ENCODE data around the gene SMG6.

The SMG6 gene

GRCh38 chr17:2194889-2195335, 108.7 kb downstream of the SMG6 start:
- no peak overlapping the region for H3K9ac ChIP-seq (ENCODE audit: low read depth, low read length, poor library complexity)
- H3K23ac ChIP-seq (ENCODE audit: low read depth, low read length, poor library complexity): no peak overlapping the region
- WGBS, 2 donors (ENCODE audit: extremely low coverage in 2 of 2, insufficient read length in 2 of 2, insufficient replicate concordance in 1 of 2): no CpG with 5 or more reads among the region's 5 CpGs
- H2BK5ac ChIP-seq (ENCODE audit: low read length): no peak overlapping the region
- no peak for DNase-seq (ENCODE audit: low spot score)
- H3K14ac ChIP-seq (ENCODE audit: low read length): no peak overlapping the region
- H3K4me2 ChIP-seq (ENCODE audit: insufficient read depth, low read length, poor library complexity, severe bottlenecking): no peak overlapping the region
- no peak overlapping the region for H2AFZ ChIP-seq (ENCODE audit: low read length)
- peaks cover 0 to 6% of the 10 kb centered on the region in 2 donors for H3K4me1 ChIP-seq (ENCODE audit: control insufficient read depth in 2 of 2, insufficient read depth in 1 of 2, low read depth in 1 of 2, low read length in 2 of 2)
- H3K79me1 ChIP-seq (ENCODE audit: low read depth, low read length): no peaks in the 10 kb centered on the region
- H3K9me3 ChIP-seq (replicated peaks in 1 of 2; ENCODE audit: control insufficient read depth in 2 of 2, insufficient read depth in 1 of 2, low read depth in 1 of 2, low read length in 2 of 2): peaks cover 0 to 6% of the 10 kb centered on the region in 2 donors
- H3K4me3 ChIP-seq (ENCODE audit: low read length in 2 of 2): no peak overlapping the region
- H2BK120ac ChIP-seq (ENCODE audit: low read depth, low read length): no peak overlapping the region
- H2AK5ac ChIP-seq (ENCODE audit: low read depth, low read length): no peak overlapping the region
- H3K27ac ChIP-seq (replicated peaks; ENCODE audit: low read length): no peak overlapping the region
- no peak overlapping the region for H3K4ac ChIP-seq (ENCODE audit: low read length)
- no peak overlapping the region for H2BK15ac ChIP-seq (ENCODE audit: low read length)
- peaks cover 6 to 49% of the 10 kb centered on the region in 2 donors for H3K36me3 ChIP-seq (replicated peaks in 1 of 2; ENCODE audit: control insufficient read depth in 2 of 2, insufficient read depth in 2 of 2, low read length in 2 of 2)
- H3K18ac ChIP-seq (ENCODE audit: low read length): no peak overlapping the region
- no peaks in the 10 kb centered on the region for H3K27me3 ChIP-seq (ENCODE audit: control insufficient read depth in 3 of 3, insufficient read depth in 3 of 3, low read depth in 1 of 3, low read length in 3 of 3)
- no peak overlapping the region for H2BK12ac ChIP-seq (ENCODE audit: low read length)
- no peak overlapping the region for H4K91ac ChIP-seq (ENCODE audit: low read depth, low read length, poor library complexity)
- no peak overlapping the region for H4K8ac ChIP-seq (ENCODE audit: low read depth, low read length)

- H3K79me1 ChIP-seq (ENCODE audit: low read depth, low read length): no peaks in the 10 kb centered on the region
- H4K8ac ChIP-seq (ENCODE audit: low read depth, low read length): no peak overlapping the region
- H3K23ac ChIP-seq (ENCODE audit: low read depth, low read length, poor library complexity): no peak overlapping the region
- DNase-seq (ENCODE audit: low spot score): no peak
- peaks cover 6 to 72% of the 10 kb centered on the region in 2 donors for H3K36me3 ChIP-seq (replicated peaks in 1 of 2; ENCODE audit: control insufficient read depth in 2 of 2, insufficient read depth in 2 of 2, low read length in 2 of 2)
- no peak overlapping the region for H3K9ac ChIP-seq (ENCODE audit: low read depth, low read length, poor library complexity)
- H3K4me1 ChIP-seq (ENCODE audit: control insufficient read depth in 2 of 2, insufficient read depth in 1 of 2, low read depth in 1 of 2, low read length in 2 of 2): peaks cover 0 to 6% of the 10 kb centered on the region in 2 donors
- H3K18ac ChIP-seq (ENCODE audit: low read length): no peak overlapping the region
- H2BK12ac ChIP-seq (ENCODE audit: low read length): no peak overlapping the region
- H2BK15ac ChIP-seq (ENCODE audit: low read length): no peak overlapping the region
- H2BK120ac ChIP-seq (ENCODE audit: low read depth, low read length): no peak overlapping the region
- H3K27ac ChIP-seq (replicated peaks; ENCODE audit: low read length): no peak overlapping the region
- H3K4ac ChIP-seq (ENCODE audit: low read length): no peak overlapping the region
- no CpG with 5 or more reads among the region's 7 CpGs for WGBS, 2 donors (ENCODE audit: extremely low coverage in 2 of 2, insufficient read length in 2 of 2, insufficient replicate concordance in 1 of 2)
- no peak overlapping the region for H2BK5ac ChIP-seq (ENCODE audit: low read length)
- H3K9me3 ChIP-seq (replicated peaks in 1 of 2; ENCODE audit: control insufficient read depth in 2 of 2, insufficient read depth in 1 of 2, low read depth in 1 of 2, low read length in 2 of 2): peaks cover 0 to 6% of the 10 kb centered on the region in 2 donors
- H3K4me3 ChIP-seq (ENCODE audit: low read length in 2 of 2): no peak overlapping the region
- no peak overlapping the region for H3K14ac ChIP-seq (ENCODE audit: low read length)
- H2AFZ ChIP-seq (ENCODE audit: low read length): no peak overlapping the region
- H3K27me3 ChIP-seq (ENCODE audit: control insufficient read depth in 3 of 3, insufficient read depth in 3 of 3, low read depth in 1 of 3, low read length in 3 of 3): no peaks in the 10 kb centered on the region
- H3K4me2 ChIP-seq (ENCODE audit: insufficient read depth, low read length, poor library complexity, severe bottlenecking): no peak overlapping the region
- no peak overlapping the region for H4K91ac ChIP-seq (ENCODE audit: low read depth, low read length, poor library complexity)
- H2AK5ac ChIP-seq (ENCODE audit: low read depth, low read length): no peak overlapping the region
These were observed 111.1 kb downstream of the SMG6 start for GRCh38 chr17:2192367-2193057.

- H3K4me3 ChIP-seq (ENCODE audit: low read length in 2 of 2): no peak overlapping the region
- H2BK5ac ChIP-seq (ENCODE audit: low read length): no peak overlapping the region
- H2AFZ ChIP-seq (ENCODE audit: low read length): no peak overlapping the region
- H2BK12ac ChIP-seq (ENCODE audit: low read length): no peak overlapping the region
- H2BK15ac ChIP-seq (ENCODE audit: low read length): no peak overlapping the region
- no peak overlapping the region for H3K27ac ChIP-seq (replicated peaks; ENCODE audit: low read length)
- no peak overlapping the region for H3K23ac ChIP-seq (ENCODE audit: low read depth, low read length, poor library complexity)
- H3K79me1 ChIP-seq (ENCODE audit: low read depth, low read length): no peaks in the 10 kb centered on the region
- peak overlapping the region; percentile 13 for H3K18ac ChIP-seq (ENCODE audit: low read length)
- H3K4me2 ChIP-seq (ENCODE audit: insufficient read depth, low read length, poor library complexity, severe bottlenecking): no peak overlapping the region
- no peak overlapping the region for H2AK5ac ChIP-seq (ENCODE audit: low read depth, low read length)
- no peak overlapping the region for H4K91ac ChIP-seq (ENCODE audit: low read depth, low read length, poor library complexity)
- no peak overlapping the region for H2BK120ac ChIP-seq (ENCODE audit: low read depth, low read length)
- H3K9me3 ChIP-seq (replicated peaks in 1 of 2; ENCODE audit: control insufficient read depth in 2 of 2, insufficient read depth in 1 of 2, low read depth in 1 of 2, low read length in 2 of 2): peaks cover 0 to 6% of the 10 kb centered on the region in 2 donors
- H3K14ac ChIP-seq (ENCODE audit: low read length): no peak overlapping the region
- DNase-seq (ENCODE audit: low spot score): no peak
- no peak overlapping the region for H3K9ac ChIP-seq (ENCODE audit: low read depth, low read length, poor library complexity)
- H3K4ac ChIP-seq (ENCODE audit: low read length): no peak overlapping the region
- no peak overlapping the region for H4K8ac ChIP-seq (ENCODE audit: low read depth, low read length)
- no CpG with 5 or more reads among the region's 9 CpGs for WGBS, 2 donors (ENCODE audit: extremely low coverage in 2 of 2, insufficient read length in 2 of 2, insufficient replicate concordance in 1 of 2)
- no peaks in the 10 kb centered on the region for H3K27me3 ChIP-seq (ENCODE audit: control insufficient read depth in 3 of 3, insufficient read depth in 3 of 3, low read depth in 1 of 3, low read length in 3 of 3)
- H3K4me1 ChIP-seq (ENCODE audit: control insufficient read depth in 2 of 2, insufficient read depth in 1 of 2, low read depth in 1 of 2, low read length in 2 of 2): peaks cover 0 to 6% of the 10 kb centered on the region in 2 donors
- peaks cover 8 to 79% of the 10 kb centered on the region in 2 donors for H3K36me3 ChIP-seq (replicated peaks in 1 of 2; ENCODE audit: control insufficient read depth in 2 of 2, insufficient read depth in 2 of 2, low read length in 2 of 2)
These were observed 111.8 kb downstream of the SMG6 start for GRCh38 chr17:2191785-2192184.

- Histone ChIP-seq H2BK15ac (ENCODE audit: low read length) (no peak overlapping the region), H2BK5ac (ENCODE audit: low read length) (no peak overlapping the region), H2AFZ (ENCODE audit: low read length) (no peak overlapping the region), H3K36me3 (replicated peaks in 1 of 2; ENCODE audit: control insufficient read depth in 2 of 2, insufficient read depth in 2 of 2, low read length in 2 of 2) (peaks cover 12 to 85% of the 10 kb centered on the region in 2 donors), H4K91ac (ENCODE audit: low read depth, low read length, poor library complexity) (no peak overlapping the region), H3K79me1 (ENCODE audit: low read depth, low read length) (no peaks in the 10 kb centered on the region), H3K9me3 (replicated peaks in 1 of 2; ENCODE audit: control insufficient read depth in 2 of 2, insufficient read depth in 1 of 2, low read depth in 1 of 2, low read length in 2 of 2) (peaks cover 0 to 6% of the 10 kb centered on the region in 2 donors), H3K14ac (ENCODE audit: low read length) (no peak overlapping the region), H4K8ac (ENCODE audit: low read depth, low read length) (no peak overlapping the region), H2BK120ac (ENCODE audit: low read depth, low read length) (no peak overlapping the region), H3K23ac (ENCODE audit: low read depth, low read length, poor library complexity) (no peak overlapping the region), H3K4me1 (ENCODE audit: control insufficient read depth in 2 of 2, insufficient read depth in 1 of 2, low read depth in 1 of 2, low read length in 2 of 2) (peaks cover 0 to 6% of the 10 kb centered on the region in 2 donors), H3K27me3 (ENCODE audit: control insufficient read depth in 3 of 3, insufficient read depth in 3 of 3, low read depth in 1 of 3, low read length in 3 of 3) (no peaks in the 10 kb centered on the region), H3K9ac (ENCODE audit: low read depth, low read length, poor library complexity) (no peak overlapping the region), H2BK12ac (ENCODE audit: low read length) (no peak overlapping the region), H3K18ac (ENCODE audit: low read length) (no peak overlapping the region), H3K4me2 (ENCODE audit: insufficient read depth, low read length, poor library complexity, severe bottlenecking) (no peak overlapping the region), H2AK5ac (ENCODE audit: low read depth, low read length) (no peak overlapping the region), H3K4ac (ENCODE audit: low read length) (no peak overlapping the region), H3K4me3 (ENCODE audit: low read length in 2 of 2) (no peak overlapping the region), H3K27ac (replicated peaks; ENCODE audit: low read length) (no peak overlapping the region)
- no CpG with 5 or more reads among the region's 6 CpGs for WGBS, 2 donors (ENCODE audit: extremely low coverage in 2 of 2, insufficient read length in 2 of 2, insufficient replicate concordance in 1 of 2)
- DNase-seq (ENCODE audit: low spot score): no peak
These were observed 112.4 kb downstream of the SMG6 start for GRCh38 chr17:2191227-2191626.
